Mesenchymal stem cell (in vitro differentiated cells and primary cell): ENCODE results near the gene DLG4.

Source experiments
- DNase-seq: peaks from one replicate; pipeline ENCODE4 v3.0.0-alpha.2; 2013
- H2AFZ ChIP-seq: one replicate; pipeline ENCODE4 v1.6.1; 2013; ENCODE audit warnings: low read depth, mild to moderate bottlenecking, control low read depth, inconsistent platforms, low read length, moderate library complexity
- H2AK5ac ChIP-seq: 2 replicates; pipeline ENCODE4 v1.6.1; 2013; ENCODE audit warnings: low read length, moderate library complexity, mild to moderate bottlenecking, inconsistent platforms; ENCODE audit not compliant: severe bottlenecking
- H2BK120ac ChIP-seq: one replicate; pipeline ENCODE4 v1.6.1; 2013; ENCODE audit warnings: low read depth, mild to moderate bottlenecking, inconsistent platforms, low read length, moderate library complexity
- H2BK12ac ChIP-seq, 2 experiments: one replicate each; pipeline ENCODE4 v1.6.1; 2013; ENCODE audit warnings: inconsistent platforms in 2 of 2, low read length in 2 of 2, mild to moderate bottlenecking in 2 of 2, moderate library complexity in 2 of 2, control low read depth in 1 of 2
- H2BK15ac ChIP-seq: one replicate; pipeline ENCODE4 v1.6.1; 2013; ENCODE audit warnings: mild to moderate bottlenecking, low read depth, inconsistent platforms; ENCODE audit not compliant: poor library complexity, severe bottlenecking
- H2BK5ac ChIP-seq: 2 replicates; pipeline ENCODE4 v1.6.1; 2013; ENCODE audit warnings: low read depth, mild to moderate bottlenecking, low read length, control low read depth, inconsistent platforms; ENCODE audit not compliant: poor library complexity, severe bottlenecking
- H3K14ac ChIP-seq, 2 experiments: one replicate each; pipeline ENCODE4 v1.6.1; 2013; ENCODE audit warnings: inconsistent platforms in 2 of 2, low read length in 2 of 2, control low read depth in 1 of 2, mild to moderate bottlenecking in 1 of 2, moderate library complexity in 1 of 2
- H3K18ac ChIP-seq, 2 experiments: one replicate each; pipeline ENCODE4 v1.6.1; 2013; ENCODE audit warnings: inconsistent platforms in 2 of 2, low read length in 2 of 2, control low read depth in 1 of 2, low read depth in 1 of 2, mild to moderate bottlenecking in 1 of 2
- H3K23ac ChIP-seq, 2 experiments: one replicate each; pipeline ENCODE4 v1.6.1; 2013; ENCODE audit warnings: inconsistent platforms in 2 of 2, low read length in 2 of 2, mild to moderate bottlenecking in 2 of 2, moderate library complexity in 2 of 2, control low read depth in 1 of 2
- H3K27ac ChIP-seq: 2 replicates; pipeline ENCODE4 v1.5.1; 2013; ENCODE audit warnings: mild to moderate bottlenecking, moderate library complexity, low read length, control low read depth, inconsistent platforms; ENCODE audit not compliant: poor library complexity, severe bottlenecking
- H3K27me3 ChIP-seq, 2 experiments: 2 replicates each; pipeline versions ENCODE4 v1.6.1 to v1.7.0; 2013; ENCODE audit warnings: low read length in 2 of 2, mild to moderate bottlenecking in 2 of 2, moderate library complexity in 2 of 2, control low read depth in 1 of 2, inconsistent platforms in 1 of 2; ENCODE audit not compliant: control insufficient read depth in 1 of 2, insufficient read depth in 1 of 2
- H3K36me3 ChIP-seq, 2 experiments: 2 replicates each; pipeline versions ENCODE4 v1.6.1 to v1.7.0; 2013; ENCODE audit warnings: low read length in 2 of 2, control low read depth in 1 of 2, inconsistent platforms in 1 of 2, low read depth in 1 of 2, mild to moderate bottlenecking in 1 of 2; ENCODE audit not compliant: insufficient read depth in 2 of 2, control insufficient read depth in 1 of 2
- H3K4ac ChIP-seq, 2 experiments: one replicate each; pipeline ENCODE4 v1.6.1; 2013; ENCODE audit warnings: inconsistent platforms in 2 of 2, low read length in 2 of 2, mild to moderate bottlenecking in 2 of 2, moderate library complexity in 2 of 2, control low read depth in 1 of 2, low read depth in 1 of 2
- H3K4me1 ChIP-seq: 2 replicates; pipeline ENCODE4 v1.6.1; 2013; ENCODE audit warnings: low read depth, low read length, control low read depth; ENCODE audit not compliant: control insufficient read depth, insufficient read depth
- H3K4me2 ChIP-seq: 2 replicates; pipeline ENCODE4 v1.6.1; 2013; ENCODE audit warnings: low read length, mild to moderate bottlenecking, inconsistent platforms; ENCODE audit not compliant: poor library complexity, severe bottlenecking
- H3K4me3 ChIP-seq, 2 experiments: 2 replicates each; pipeline versions ENCODE4 v1.5.1 to v1.7.0; 2013; ENCODE audit warnings: low read length in 2 of 2, mild to moderate bottlenecking in 2 of 2, control low read depth in 1 of 2, low read depth in 1 of 2; ENCODE audit not compliant: insufficient read depth in 1 of 2
- H3K79me1 ChIP-seq: replicated peaks from 2 replicates; pipeline ENCODE4 v1.6.1; 2013; ENCODE audit warnings: mild to moderate bottlenecking, control low read depth, low read length, inconsistent platforms; ENCODE audit not compliant: poor library complexity, severe bottlenecking
- H3K9ac ChIP-seq: 2 replicates; pipeline ENCODE4 v1.7.0; 2013; ENCODE audit warnings: mild to moderate bottlenecking, low read length, moderate library complexity
- H3K9me3 ChIP-seq: 2 replicates; pipeline ENCODE4 v1.7.0; 2013; ENCODE audit warnings: mild to moderate bottlenecking, low read length; ENCODE audit not compliant: control insufficient read depth
- H4K8ac ChIP-seq: one replicate; pipeline ENCODE4 v1.6.1; 2013; ENCODE audit warnings: inconsistent platforms, mild to moderate bottlenecking, low read length, moderate library complexity
- H4K91ac ChIP-seq: one replicate; pipeline ENCODE4 v1.6.1; 2013; ENCODE audit warnings: mild to moderate bottlenecking, low read length, inconsistent platforms
- WGBS: methylation state at CpG from one replicate; pipeline ENCODE4 v1.1.7; 2013; ENCODE audit warnings: mixed read lengths; 5-methylcytosine and 5-hydroxymethylcytosine counted together

Gene DLG4

DNA sequence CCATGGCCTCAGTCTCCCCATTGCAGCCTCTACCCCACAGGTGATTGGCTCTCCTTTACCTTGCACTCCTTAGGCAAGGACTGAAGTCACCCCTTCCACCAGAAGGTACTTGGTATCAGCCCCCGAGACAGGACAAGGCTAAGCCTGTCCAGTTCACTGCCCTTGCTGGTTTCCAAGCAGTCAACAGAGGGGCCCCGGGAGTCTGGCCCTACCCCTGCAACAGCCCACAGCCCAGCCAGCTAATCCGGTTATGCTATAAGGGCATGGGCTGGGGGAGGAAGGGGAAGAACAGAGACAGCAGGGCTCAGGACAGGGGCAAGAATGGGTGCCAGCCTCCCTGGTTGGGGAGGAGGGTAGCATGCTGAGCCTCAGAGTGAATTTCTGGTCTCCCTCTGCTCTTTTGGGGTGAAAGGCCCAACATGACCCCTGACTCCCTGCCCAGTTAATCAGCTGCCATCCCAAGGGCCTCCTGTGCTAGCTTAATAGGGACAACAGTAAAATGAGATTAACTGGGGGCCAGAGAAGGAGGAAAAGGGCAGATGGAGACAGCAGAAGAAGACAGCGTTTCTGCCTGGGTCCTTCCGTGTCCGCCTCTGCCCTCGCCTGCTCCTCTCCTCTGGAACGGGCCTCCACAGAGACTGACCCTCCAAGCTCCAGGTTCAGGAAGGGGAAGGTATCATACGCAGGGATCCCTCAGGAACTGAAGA lies 10.7 kb downstream of the DLG4 start:
- no peak for DNase-seq

DNA sequence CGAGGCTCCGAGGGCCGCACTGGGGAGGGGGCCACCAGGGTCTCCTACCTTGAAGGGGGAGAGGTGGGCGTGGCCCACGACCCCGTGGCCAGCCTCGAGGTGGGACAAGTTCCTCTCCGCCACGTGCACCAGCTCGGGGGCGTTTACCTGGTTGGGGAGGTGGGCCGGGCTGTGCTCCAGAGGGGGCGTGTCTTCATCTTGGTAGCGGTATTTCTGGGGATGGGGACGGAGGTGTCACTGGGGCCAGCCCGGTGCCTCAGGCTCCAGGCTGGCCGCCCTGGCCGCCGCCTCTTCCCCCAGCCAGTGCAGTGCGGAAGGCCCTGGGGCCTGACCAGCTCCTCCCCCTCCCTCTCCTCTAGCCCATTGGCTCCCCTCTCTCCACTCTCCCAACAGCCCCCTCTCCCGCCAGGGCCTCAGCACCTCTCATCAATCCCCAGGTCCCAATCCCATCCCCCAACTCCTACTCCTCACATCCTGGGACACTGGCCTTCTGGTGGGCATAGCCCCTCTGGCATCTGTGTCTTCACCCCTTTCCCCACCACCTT lies 11.5 kb downstream of the DLG4 start:
- no peak overlapping the region for H2BK5ac ChIP-seq
- no peak overlapping the region for H3K4me3 ChIP-seq
- H3K18ac ChIP-seq: no peak overlapping the region
- no peaks in the 10 kb centered on the region for H3K27me3 ChIP-seq
- no peak overlapping the region for H3K14ac ChIP-seq
- no peak overlapping the region for H3K23ac ChIP-seq
- peaks cover 51% of the 10 kb centered on the region for H3K79me1 ChIP-seq
- no peak overlapping the region for H4K91ac ChIP-seq
- peaks cover 27% of the 10 kb centered on the region for H3K4me1 ChIP-seq
- H2AFZ ChIP-seq: no peak overlapping the region
- peaks cover 14 to 44% of the 10 kb centered on the region in 2 experiments for H3K36me3 ChIP-seq
- H3K9ac ChIP-seq: no peak overlapping the region
- H3K4me2 ChIP-seq: no peak overlapping the region
- DNase-seq: no peak
- H3K9me3 ChIP-seq: no peaks in the 10 kb centered on the region
- no peak overlapping the region for H2AK5ac ChIP-seq
- WGBS: 64% methylated on average over 21 of the region's 21 CpGs
- no peak overlapping the region for H3K4ac ChIP-seq
- H3K27ac ChIP-seq: no peak overlapping the region
- H4K8ac ChIP-seq: no peak overlapping the region
- no peak overlapping the region for H2BK120ac ChIP-seq
- H2BK15ac ChIP-seq: no peak overlapping the region
- H2BK12ac ChIP-seq: no peak overlapping the region

More for the DNA sequence above, 10.7 kb downstream of the DLG4 start:
- no peak overlapping the region for H3K18ac ChIP-seq
- no peak overlapping the region for H3K14ac ChIP-seq
- no peak overlapping the region for H3K4ac ChIP-seq
- no peak overlapping the region for H3K27ac ChIP-seq
- H2BK15ac ChIP-seq: no peak overlapping the region
- peaks cover 6 to 36% of the 10 kb centered on the region in 2 experiments for H3K36me3 ChIP-seq
- no peak overlapping the region for H4K8ac ChIP-seq
- H3K4me2 ChIP-seq: no peak overlapping the region
- H2BK5ac ChIP-seq: no peak overlapping the region
- H3K4me3 ChIP-seq: no peak overlapping the region
- H3K79me1 ChIP-seq: peaks cover 45% of the 10 kb centered on the region
- no peak overlapping the region for H3K9ac ChIP-seq
- no peak overlapping the region for H2AFZ ChIP-seq
- 96% methylated on average over 9 of the region's 9 CpGs for WGBS
- H2AK5ac ChIP-seq: no peak overlapping the region
- peaks cover 26% of the 10 kb centered on the region for H3K4me1 ChIP-seq
- no peaks in the 10 kb centered on the region for H3K9me3 ChIP-seq
- H3K27me3 ChIP-seq: no peaks in the 10 kb centered on the region
- no peak overlapping the region for H2BK12ac ChIP-seq
- no peak overlapping the region for H4K91ac ChIP-seq
- H3K23ac ChIP-seq: peak overlapping the region in 1 of 2 experiments; percentile 35
- no peak overlapping the region for H2BK120ac ChIP-seq

GRCh38 chr17:7207120-7208001 lies 12.3 kb downstream of the DLG4 start:
- Histone ChIP-seq H3K27ac (no peak overlapping the region), H3K23ac (peak overlapping the region in 1 of 2 experiments; percentile 14), H3K4ac (no peak overlapping the region), H3K9ac (peak overlapping the region; percentile 49), H3K4me1 (peaks cover 27% of the 10 kb centered on the region), H4K8ac (no peak overlapping the region), H3K36me3 (peaks cover 21 to 49% of the 10 kb centered on the region in 2 experiments), H2BK5ac (no peak overlapping the region), H3K14ac (peak overlapping the region in 1 of 2 experiments; percentile 2), H4K91ac (no peak overlapping the region), H2BK15ac (no peak overlapping the region), H3K9me3 (no peaks in the 10 kb centered on the region), H2AK5ac (no peak overlapping the region), H3K4me3 (peak overlapping the region in 1 of 2 experiments; percentile 41), H3K79me1 (peaks cover 56% of the 10 kb centered on the region), H3K4me2 (no peak overlapping the region), H2AFZ (no peak overlapping the region), H2BK12ac (no peak overlapping the region), H3K27me3 (no peaks in the 10 kb centered on the region), H2BK120ac (no peak overlapping the region), H3K18ac (no peak overlapping the region)
- WGBS: 87% methylated on average over 21 of the region's 24 CpGs
- DNase-seq: no peak

- Histone ChIP-seq H2AFZ (no peak overlapping the region), H2BK120ac (no peak overlapping the region), H4K8ac (no peak overlapping the region), H2BK15ac (peak overlapping the region; percentile 12), H3K79me1 (peaks cover 50% of the 10 kb centered on the region), H3K4me2 (peak overlapping the region; percentile 47), H3K9ac (peak overlapping the region; percentile 88), H3K4me1 (peaks cover 24% of the 10 kb centered on the region), H3K36me3 (peaks cover 35 to 56% of the 10 kb centered on the region in 2 experiments), H3K14ac (peak overlapping the region in 1 of 2 experiments; percentile 86), H4K91ac (no peak overlapping the region), H2BK5ac (no peak overlapping the region), H3K4ac (no peak overlapping the region), H3K18ac (no peak overlapping the region), H3K4me3 (peak overlapping the region in 1 of 2 experiments; percentile 80), H3K9me3 (no peaks in the 10 kb centered on the region), H3K23ac (peak overlapping the region in 1 of 2 experiments; percentile 23), H3K27ac (peak overlapping the region; percentile 53), H2AK5ac (no peak overlapping the region), H3K27me3 (no peaks in the 10 kb centered on the region), H2BK12ac (peak overlapping the region in 1 of 2 experiments; percentile 43)
- DNase-seq: no peak
- WGBS: 61% methylated on average over 15 of the region's 15 CpGs
These were observed 14.1 kb downstream of the DLG4 start for GRCh38 chr17:7205561-7205960.
